Measurements from ENCODE around the gene CALN1. TPM values are rescaled to one million over a fixed set of nuclear protein-coding genes. Genes with fewer than 3 reads are reported as not detected.

The CALN1 gene
- polyA plus RNA-seq, 3 donors, result under 0.01 TPM; not detected in 2

DNA sequence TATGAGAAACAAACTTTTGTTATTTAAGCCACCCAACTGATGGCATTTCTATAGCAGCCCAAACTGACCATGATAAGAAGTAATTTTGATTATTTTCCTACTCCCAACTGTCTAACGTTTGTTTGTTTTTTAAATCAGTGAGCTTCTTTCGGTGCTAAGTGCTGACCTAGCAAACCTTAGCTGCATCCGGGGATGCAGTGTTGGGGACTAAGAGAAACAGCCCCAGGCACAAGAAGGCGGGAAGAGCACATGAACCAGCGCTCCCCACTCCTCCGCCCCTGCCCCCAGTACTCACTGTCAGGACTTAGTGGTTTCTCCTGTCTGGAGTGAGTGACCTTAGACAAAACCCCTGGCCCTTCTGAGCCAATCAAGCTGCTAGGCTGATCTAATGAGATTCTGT, 168.8 kb downstream of the CALN1 start:
- intact Hi-C loops (cut with micrococcal nuclease), result no loop called here
- Mint-ChIP-seq H3K27me3 (ENCODE audit: low read depth in 3 of 3) (peaks cover 0 to 4% (median 2%) of the 10 kb centered on the region in 3 donors), H3K36me3 (no peaks in the 10 kb centered on the region), H3K4me3 (no peak overlapping the region), H3K27ac (no peak overlapping the region), H3K4me1 (no peaks in the 10 kb centered on the region), H3K9me3 (peaks cover 2 to 14% (median 7%) of the 10 kb centered on the region in 7 donors)
- Histone ChIP-seq H3K27me3 (ENCODE audit: control insufficient read depth in 2 of 2, insufficient read depth in 2 of 2, low read length in 2 of 2) (no peaks in the 10 kb centered on the region), H3K36me3 (replicated peaks in 1 of 2; ENCODE audit: control insufficient read depth in 1 of 2, insufficient read depth in 2 of 2, low read length in 2 of 2) (no peaks in the 10 kb centered on the region), H4K20me1 (ENCODE audit: insufficient read depth, low read length) (no peaks in the 10 kb centered on the region), H3K9ac (ENCODE audit: insufficient read depth, low read length, poor library complexity, severe bottlenecking) (no peak overlapping the region), H3K27ac (ENCODE audit: low read depth in 1 of 2, low read length in 2 of 2) (no peak overlapping the region), H3K4me3 (replicated peaks in 1 of 3; ENCODE audit: low read depth in 2 of 3, low read length in 3 of 3) (no peak overlapping the region), H3K79me2 (ENCODE audit: insufficient read depth, low read length) (no peaks in the 10 kb centered on the region), H3K4me1 (ENCODE audit: control insufficient read depth in 1 of 2, insufficient read depth in 2 of 2, low read length in 2 of 2) (no peaks in the 10 kb centered on the region), H3K4me2 (replicated peaks; ENCODE audit: extremely low read depth, low read length, poor library complexity, severe bottlenecking) (no peak overlapping the region), H3K9me3 (replicated peaks in 1 of 2; ENCODE audit: control insufficient read depth in 1 of 2, insufficient read depth in 1 of 2, low read length in 2 of 2) (peaks cover 0 to 14% of the 10 kb centered on the region in 2 donors), H2AFZ (ENCODE audit: insufficient read depth, low read depth, low read length, poor library complexity, severe bottlenecking) (no peak overlapping the region)
- TF ChIP-seq, protein P1, sequence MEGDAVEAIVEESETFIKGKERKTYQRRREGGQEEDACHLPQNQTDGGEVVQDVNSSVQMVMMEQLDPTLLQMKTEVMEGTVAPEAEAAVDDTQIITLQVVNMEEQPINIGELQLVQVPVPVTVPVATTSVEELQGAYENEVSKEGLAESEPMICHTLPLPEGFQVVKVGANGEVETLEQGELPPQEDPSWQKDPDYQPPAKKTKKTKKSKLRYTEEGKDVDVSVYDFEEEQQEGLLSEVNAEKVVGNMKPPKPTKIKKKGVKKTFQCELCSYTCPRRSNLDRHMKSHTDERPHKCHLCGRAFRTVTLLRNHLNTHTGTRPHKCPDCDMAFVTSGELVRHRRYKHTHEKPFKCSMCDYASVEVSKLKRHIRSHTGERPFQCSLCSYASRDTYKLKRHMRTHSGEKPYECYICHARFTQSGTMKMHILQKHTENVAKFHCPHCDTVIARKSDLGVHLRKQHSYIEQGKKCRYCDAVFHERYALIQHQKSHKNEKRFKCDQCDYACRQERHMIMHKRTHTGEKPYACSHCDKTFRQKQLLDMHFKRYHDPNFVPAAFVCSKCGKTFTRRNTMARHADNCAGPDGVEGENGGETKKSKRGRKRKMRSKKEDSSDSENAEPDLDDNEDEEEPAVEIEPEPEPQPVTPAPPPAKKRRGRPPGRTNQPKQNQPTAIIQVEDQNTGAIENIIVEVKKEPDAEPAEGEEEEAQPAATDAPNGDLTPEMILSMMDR (IDR thresholded peaks at IDR 0.05), result no peak
- no peak for DNase-seq
- WGBS (ENCODE audit: insufficient coverage), result 100% methylated on average over 2 of the region's 6 CpGs

DNA sequence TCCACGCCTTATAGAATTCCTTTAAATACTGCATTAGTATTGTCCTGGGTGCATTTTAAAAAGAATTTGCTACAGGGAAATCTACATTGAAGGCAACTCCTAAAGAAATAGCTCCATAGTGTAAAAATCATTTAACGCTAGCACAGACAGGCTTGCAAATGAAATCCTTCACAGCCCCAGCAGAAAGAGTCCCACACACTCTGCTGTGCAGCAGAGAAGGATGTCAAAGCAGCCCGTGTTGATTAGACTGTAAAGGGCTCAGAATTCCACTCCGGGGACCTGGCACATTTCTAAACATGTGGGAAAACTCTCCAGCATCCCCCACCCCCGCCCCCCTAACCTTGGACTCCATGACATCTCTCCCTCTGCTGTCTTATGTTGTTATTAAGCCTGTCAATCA, 176.8 kb downstream of the CALN1 start:
- Histone ChIP-seq H3K27ac (ENCODE audit: low read depth in 1 of 2, low read length in 2 of 2) (no peak overlapping the region), H3K79me2 (ENCODE audit: insufficient read depth, low read length) (no peaks in the 10 kb centered on the region), H3K36me3 (replicated peaks in 1 of 2; ENCODE audit: control insufficient read depth in 1 of 2, insufficient read depth in 2 of 2, low read length in 2 of 2) (no peaks in the 10 kb centered on the region), H3K4me3 (replicated peaks in 1 of 3; ENCODE audit: low read depth in 2 of 3, low read length in 3 of 3) (no peak overlapping the region), H2AFZ (ENCODE audit: insufficient read depth, low read depth, low read length, poor library complexity, severe bottlenecking) (no peak overlapping the region), H4K20me1 (ENCODE audit: insufficient read depth, low read length) (no peaks in the 10 kb centered on the region), H3K4me1 (ENCODE audit: control insufficient read depth in 1 of 2, insufficient read depth in 2 of 2, low read length in 2 of 2) (no peaks in the 10 kb centered on the region), H3K9ac (ENCODE audit: insufficient read depth, low read length, poor library complexity, severe bottlenecking) (no peak overlapping the region), H3K27me3 (ENCODE audit: control insufficient read depth in 2 of 2, insufficient read depth in 2 of 2, low read length in 2 of 2) (no peaks in the 10 kb centered on the region), H3K4me2 (replicated peaks; ENCODE audit: extremely low read depth, low read length, poor library complexity, severe bottlenecking) (no peak overlapping the region), H3K9me3 (replicated peaks in 1 of 2; ENCODE audit: control insufficient read depth in 1 of 2, insufficient read depth in 1 of 2, low read length in 2 of 2) (peaks cover 0 to 4% of the 10 kb centered on the region in 2 donors)
- 93% methylated on average over 3 of the region's 5 CpGs for whole genome bisulfite sequencing (ENCODE audit: insufficient coverage)
- Mint-ChIP-seq H3K27ac (no peak overlapping the region), H3K27me3 (ENCODE audit: low read depth in 3 of 3) (peaks cover 0 to 2% (median 0%) of the 10 kb centered on the region in 3 donors), H3K4me3 (no peak overlapping the region), H3K36me3 (no peaks in the 10 kb centered on the region), H3K9me3 (peaks cover 0 to 3% (median 2%) of the 10 kb centered on the region in 7 donors), H3K4me1 (no peaks in the 10 kb centered on the region)
- TF ChIP-seq, protein P1 (IDR thresholded peaks at IDR 0.05), result no peak
- no peak for DNase-seq
- intact Hi-C loops (cut with micrococcal nuclease), result no loop called here

All from CD14-positive monocyte (primary cell).